GM23338 (cell line): Measurements from ENCODE around the gene KLHDC2. TPM values are rescaled to one million over a fixed set of nuclear protein-coding genes. Genes with fewer than 3 reads are reported as not detected.
"Not testable (repeated sequence)": the region's sequence is repeated elsewhere in the genome, so short reads cannot be mapped to it uniquely, and the experiment has no call there.

Experiments
- ATAC-seq: fragments of 200-7000 bp; cut with Tn5 transposase; 3 replicates; pipeline ENCODE4 v1.9.1; 2020
- DNase-seq: peaks from one replicate; pipeline ENCODE4 v3.0.0-alpha.2; 2015; ENCODE audit warnings: low spot score
- H2AFZ ChIP-seq: fragments of 200-600 bp; sonication (generic); 2 replicates; pipeline ENCODE4 v1.8.0; 2016; ENCODE audit warnings: antibody characterized with exemption, mild to moderate bottlenecking, moderate library complexity
- H3F3A ChIP-seq: fragments of 200-600 bp; sonication (generic); replicated peaks from 2 replicates; pipeline ENCODE4 v1.8.0; 2017; ENCODE audit warnings: antibody characterized with exemption, mixed run types, low read depth
- H3K27ac ChIP-seq: fragments of 200-600 bp; sonication (generic); 2 replicates; pipeline ENCODE4 v1.6.1; 2016; ENCODE audit warnings: low read depth
- H3K27me3 ChIP-seq: fragments of 200-600 bp; sonication (generic); 2 replicates; pipeline ENCODE4 v1.8.0; 2016; ENCODE audit warnings: mild to moderate bottlenecking, mixed run types, moderate library complexity; ENCODE audit not compliant: insufficient read depth
- H3K36me3 ChIP-seq: fragments of 200-600 bp; sonication (generic); 2 replicates; pipeline ENCODE4 v1.8.0; 2016; ENCODE audit warnings: mild to moderate bottlenecking; ENCODE audit not compliant: insufficient read depth
- H3K4me1 ChIP-seq: fragments of 200-600 bp; sonication (generic); 2 replicates; pipeline ENCODE4 v1.8.0; 2016; ENCODE audit warnings: mild to moderate bottlenecking, moderate library complexity; ENCODE audit not compliant: insufficient read depth
- H3K4me2 ChIP-seq: fragments of 200-600 bp; sonication (generic); 2 replicates; pipeline ENCODE4 v1.7.1; 2017; ENCODE audit warnings: mixed run types
- H3K4me3 ChIP-seq: fragments of 200-600 bp; sonication (generic); 2 replicates; pipeline ENCODE4 v1.6.1; 2016; ENCODE audit warnings: mixed run types
- H3K79me2 ChIP-seq: fragments of 200-600 bp; sonication (generic); replicated peaks from 2 replicates; pipeline ENCODE4 v1.8.0; 2017; ENCODE audit warnings: mild to moderate bottlenecking; ENCODE audit not compliant: insufficient read depth
- H3K9me2 ChIP-seq: fragments of 200-600 bp; sonication (generic); 2 replicates; pipeline ENCODE4 v1.8.0; 2017; ENCODE audit not compliant: insufficient read depth
- H4K20me1 ChIP-seq: fragments of 200-600 bp; sonication (generic); replicated peaks from 2 replicates; pipeline ENCODE4 v1.8.0; 2017; ENCODE audit warnings: mild to moderate bottlenecking; ENCODE audit not compliant: insufficient read depth
- H3K27ac Mint-ChIP-seq: 2 replicates; pipeline ENCODE4 v1.8.0; 2020; ENCODE audit warnings: inconsistent platforms, mild to moderate bottlenecking, moderate library complexity, mixed read lengths
- H3K27me3 Mint-ChIP-seq: 3 replicates; pipeline ENCODE4 v1.8.0; 2022; ENCODE audit warnings: low read depth, mild to moderate bottlenecking, moderate library complexity, mixed read lengths, inconsistent platforms; ENCODE audit not compliant: insufficient read depth, poor library complexity
- H3K36me3 Mint-ChIP-seq: 3 replicates; pipeline ENCODE4 v1.8.0; 2021; ENCODE audit warnings: low read depth, mild to moderate bottlenecking, inconsistent platforms, moderate library complexity, mixed read lengths
- H3K4me1 Mint-ChIP-seq: 3 replicates; pipeline ENCODE4 v1.8.0; 2020; ENCODE audit warnings: mild to moderate bottlenecking, inconsistent platforms, mixed read lengths
- H3K4me3 Mint-ChIP-seq: 3 replicates; pipeline ENCODE4 v1.8.0; 2021; ENCODE audit warnings: moderate library complexity, mild to moderate bottlenecking, inconsistent platforms, mixed read lengths
- H3K9me3 Mint-ChIP-seq: 3 replicates; pipeline ENCODE4 v1.8.0; 2020; ENCODE audit warnings: moderate library complexity, mild to moderate bottlenecking, inconsistent platforms, mixed read lengths
- polyA plus RNA-seq: library from polyadenylated mRNA; unstranded; fragments of >200 nt; fragmentation: Nextera tagmentation; extraction: Ambion mirVana; gene quantifications from 2 replicates; pipeline ENCODE4 v1.2.1, GENCODE V29; 2016
- total RNA-seq: library from RNA; depleted of rRNA; stranded (reverse); fragments of >200 nt; shearing (Covaris generic); gene quantifications from 2 replicates; pipeline ENCODE4 v1.2.3, GENCODE V29; 2014
- TF ChIP-seq, protein P1 (sequence below): fragments of 250-450 bp; sonication (Bioruptor Pico); IDR thresholded peaks from 2 replicates; pipeline ENCODE4 v1.5.0; 2020; ENCODE audit warnings: mild to moderate bottlenecking, moderate library complexity
- TF ChIP-seq, protein P2 (sequence below): IDR thresholded peaks from 2 replicates; pipeline ENCODE4 v1.6.1; 2016; ENCODE audit warnings: antibody characterized with exemption

Gene KLHDC2
- total and polyA plus RNA-seq, 2 experiments from 2014 or later: 38.5 to 61.9 TPM

DNA sequence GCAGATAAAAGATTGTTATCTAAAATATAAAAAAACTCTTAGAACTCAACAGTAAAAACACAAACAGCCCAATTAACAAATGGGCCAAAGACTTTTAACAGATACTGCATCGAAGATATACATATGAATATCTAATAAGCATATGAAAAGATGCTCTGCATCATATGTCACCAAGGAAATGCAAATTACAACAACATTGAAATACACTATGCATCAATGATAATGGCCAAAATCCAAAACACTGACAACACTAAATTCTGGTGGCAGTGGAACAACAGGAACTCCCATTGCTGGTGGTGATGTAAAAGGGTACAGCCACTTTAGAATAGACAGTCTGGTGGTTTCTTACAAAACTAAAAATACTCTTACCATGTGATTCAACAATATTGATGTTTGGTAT is 40.8 kb downstream of the KLHDC2 start:
- no peak overlapping the region for H3K27ac ChIP-seq
- Mint-ChIP-seq H3K27me3 (no peaks in the 10 kb centered on the region), H3K4me3 (peak overlapping the region; percentile 19; the same call in 1 of the 3 replicates), H3K27ac (peak overlapping the region; percentile 80), H3K9me3 (no peaks in the 10 kb centered on the region), H3K36me3 (peaks cover 74% of the 10 kb centered on the region), H3K4me1 (peaks cover 14% of the 10 kb centered on the region)
- no peaks in the 10 kb centered on the region for H3F3A ChIP-seq
- H3K4me3 ChIP-seq: no peak overlapping the region
- no peak overlapping the region for H2AFZ ChIP-seq
- no peaks in the 10 kb centered on the region for H4K20me1 ChIP-seq
- H3K4me2 ChIP-seq: peak overlapping the region; percentile 6; the same call in 1 of the 2 replicates
- ATAC-seq (no peak), DNase-seq (peak; percentile 4)
- H3K36me3 ChIP-seq: peaks cover 18% of the 10 kb centered on the region
- H3K79me2 ChIP-seq: no peaks in the 10 kb centered on the region
- TF ChIP-seq, protein P1, sequence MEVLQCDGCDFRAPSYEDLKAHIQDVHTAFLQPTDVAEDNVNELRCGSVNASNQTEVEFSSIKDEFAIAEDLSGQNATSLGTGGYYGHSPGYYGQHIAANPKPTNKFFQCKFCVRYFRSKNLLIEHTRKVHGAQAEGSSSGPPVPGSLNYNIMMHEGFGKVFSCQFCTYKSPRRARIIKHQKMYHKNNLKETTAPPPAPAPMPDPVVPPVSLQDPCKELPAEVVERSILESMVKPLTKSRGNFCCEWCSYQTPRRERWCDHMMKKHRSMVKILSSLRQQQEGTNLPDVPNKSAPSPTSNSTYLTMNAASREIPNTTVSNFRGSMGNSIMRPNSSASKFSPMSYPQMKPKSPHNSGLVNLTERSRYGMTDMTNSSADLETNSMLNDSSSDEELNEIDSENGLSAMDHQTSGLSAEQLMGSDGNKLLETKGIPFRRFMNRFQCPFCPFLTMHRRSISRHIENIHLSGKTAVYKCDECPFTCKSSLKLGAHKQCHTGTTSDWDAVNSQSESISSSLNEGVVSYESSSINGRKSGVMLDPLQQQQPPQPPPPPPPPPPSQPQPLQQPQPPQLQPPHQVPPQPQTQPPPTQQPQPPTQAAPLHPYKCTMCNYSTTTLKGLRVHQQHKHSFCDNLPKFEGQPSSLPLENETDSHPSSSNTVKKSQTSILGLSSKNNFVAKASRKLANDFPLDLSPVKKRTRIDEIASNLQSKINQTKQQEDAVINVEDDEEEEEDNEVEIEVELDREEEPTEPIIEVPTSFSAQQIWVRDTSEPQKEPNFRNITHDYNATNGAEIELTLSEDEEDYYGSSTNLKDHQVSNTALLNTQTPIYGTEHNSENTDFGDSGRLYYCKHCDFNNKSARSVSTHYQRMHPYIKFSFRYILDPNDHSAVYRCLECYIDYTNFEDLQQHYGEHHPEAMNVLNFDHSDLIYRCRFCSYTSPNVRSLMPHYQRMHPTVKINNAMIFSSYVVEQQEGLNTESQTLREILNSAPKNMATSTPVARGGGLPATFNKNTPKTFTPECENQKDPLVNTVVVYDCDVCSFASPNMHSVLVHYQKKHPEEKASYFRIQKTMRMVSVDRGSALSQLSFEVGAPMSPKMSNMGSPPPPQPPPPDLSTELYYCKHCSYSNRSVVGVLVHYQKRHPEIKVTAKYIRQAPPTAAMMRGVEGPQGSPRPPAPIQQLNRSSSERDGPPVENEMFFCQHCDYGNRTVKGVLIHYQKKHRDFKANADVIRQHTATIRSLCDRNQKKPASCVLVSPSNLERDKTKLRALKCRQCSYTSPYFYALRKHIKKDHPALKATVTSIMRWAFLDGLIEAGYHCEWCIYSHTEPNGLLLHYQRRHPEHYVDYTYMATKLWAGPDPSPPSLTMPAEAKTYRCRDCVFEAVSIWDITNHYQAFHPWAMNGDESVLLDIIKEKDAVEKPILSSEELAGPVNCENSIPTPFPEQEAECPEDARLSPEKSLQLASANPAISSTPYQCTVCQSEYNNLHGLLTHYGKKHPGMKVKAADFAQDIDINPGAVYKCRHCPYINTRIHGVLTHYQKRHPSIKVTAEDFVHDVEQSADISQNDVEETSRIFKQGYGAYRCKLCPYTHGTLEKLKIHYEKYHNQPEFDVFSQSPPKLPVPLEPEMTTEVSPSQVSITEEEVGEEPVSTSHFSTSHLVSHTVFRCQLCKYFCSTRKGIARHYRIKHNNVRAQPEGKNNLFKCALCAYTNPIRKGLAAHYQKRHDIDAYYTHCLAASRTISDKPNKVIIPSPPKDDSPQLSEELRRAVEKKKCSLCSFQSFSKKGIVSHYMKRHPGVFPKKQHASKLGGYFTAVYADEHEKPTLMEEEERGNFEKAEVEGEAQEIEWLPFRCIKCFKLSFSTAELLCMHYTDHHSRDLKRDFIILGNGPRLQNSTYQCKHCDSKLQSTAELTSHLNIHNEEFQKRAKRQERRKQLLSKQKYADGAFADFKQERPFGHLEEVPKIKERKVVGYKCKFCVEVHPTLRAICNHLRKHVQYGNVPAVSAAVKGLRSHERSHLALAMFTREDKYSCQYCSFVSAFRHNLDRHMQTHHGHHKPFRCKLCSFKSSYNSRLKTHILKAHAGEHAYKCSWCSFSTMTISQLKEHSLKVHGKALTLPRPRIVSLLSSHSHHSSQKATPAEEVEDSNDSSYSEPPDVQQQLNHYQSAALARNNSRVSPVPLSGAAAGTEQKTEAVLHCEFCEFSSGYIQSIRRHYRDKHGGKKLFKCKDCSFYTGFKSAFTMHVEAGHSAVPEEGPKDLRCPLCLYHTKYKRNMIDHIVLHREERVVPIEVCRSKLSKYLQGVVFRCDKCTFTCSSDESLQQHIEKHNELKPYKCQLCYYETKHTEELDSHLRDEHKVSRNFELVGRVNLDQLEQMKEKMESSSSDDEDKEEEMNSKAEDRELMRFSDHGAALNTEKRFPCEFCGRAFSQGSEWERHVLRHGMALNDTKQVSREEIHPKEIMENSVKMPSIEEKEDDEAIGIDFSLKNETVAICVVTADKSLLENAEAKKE (CRISPR knock-in tag): no peak
- TF ChIP-seq, protein P2, sequence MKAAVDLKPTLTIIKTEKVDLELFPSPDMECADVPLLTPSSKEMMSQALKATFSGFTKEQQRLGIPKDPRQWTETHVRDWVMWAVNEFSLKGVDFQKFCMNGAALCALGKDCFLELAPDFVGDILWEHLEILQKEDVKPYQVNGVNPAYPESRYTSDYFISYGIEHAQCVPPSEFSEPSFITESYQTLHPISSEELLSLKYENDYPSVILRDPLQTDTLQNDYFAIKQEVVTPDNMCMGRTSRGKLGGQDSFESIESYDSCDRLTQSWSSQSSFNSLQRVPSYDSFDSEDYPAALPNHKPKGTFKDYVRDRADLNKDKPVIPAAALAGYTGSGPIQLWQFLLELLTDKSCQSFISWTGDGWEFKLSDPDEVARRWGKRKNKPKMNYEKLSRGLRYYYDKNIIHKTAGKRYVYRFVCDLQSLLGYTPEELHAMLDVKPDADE: no peak
- H3K9me2 ChIP-seq: no peaks in the 10 kb centered on the region
- H3K4me1 ChIP-seq: 0 out of 2 replicates have a peak, but pooled peaks cover 5% of the 10 kb centered on the region
- no peaks in the 10 kb centered on the region for H3K27me3 ChIP-seq

GRCh38 chr14:49816118-49816517 is 48.2 kb downstream of the KLHDC2 start:
- not testable (repeated sequence) for H3K4me3 Mint-ChIP-seq, H3K9me3 Mint-ChIP-seq

More at GRCh38 chr14:49816118-49816517, 48.2 kb downstream of the KLHDC2 start:
- H3K36me3 Mint-ChIP-seq: peaks cover 88% of the 10 kb centered on the region
- H3K27ac ChIP-seq, H3K27me3 ChIP-seq, H3K4me1 Mint-ChIP-seq, DNase-seq, H3K4me2 ChIP-seq, H3F3A ChIP-seq, H3K4me3 ChIP-seq, H3K9me2 ChIP-seq, H3K27me3 Mint-ChIP-seq, H3K79me2 ChIP-seq, H2AFZ ChIP-seq, ATAC-seq, H3K4me1 ChIP-seq, H4K20me1 ChIP-seq: not testable (repeated sequence)
- H3K36me3 ChIP-seq: peaks cover 43% of the 10 kb centered on the region
- 0 out of 2 replicates have a peak overlapping the region, but pooled peaks have one; percentile 26 for H3K27ac Mint-ChIP-seq
